CD14-positive monocyte (primary cell): ENCODE measurements around the gene PARVB. TPM values are rescaled to one million over a fixed set of nuclear protein-coding genes. Genes with fewer than 3 reads are reported as not detected.

Source experiments
- DNase-seq, 3 donors: peaks; one replicate each; pipeline ENCODE4 v3.0.0-alpha.2; 2011 to 2022
- H2AFZ ChIP-seq: 2 replicates; pipeline ENCODE4 v1.6.0; 2012; ENCODE audit warnings: mild to moderate bottlenecking, low read depth, low read length, inconsistent platforms; ENCODE audit not compliant: insufficient read depth, poor library complexity, severe bottlenecking
- H3K27ac ChIP-seq, 2 donors: 1 replicate in 1 of 2; 2 replicates in 1 of 2; pipeline ENCODE4 v1.5.1; 2012 to 2013; ENCODE audit warnings: low read length in 2 of 2, control low read depth in 1 of 2, inconsistent platforms in 1 of 2, low read depth in 1 of 2, mild to moderate bottlenecking in 1 of 2
- H3K27me3 ChIP-seq, 2 donors: one replicate each; pipeline versions ENCODE4 v1.6.0 to v1.6.1; 2011 to 2013; ENCODE audit warnings: low read length in 2 of 2; ENCODE audit not compliant: control insufficient read depth in 2 of 2, insufficient read depth in 2 of 2
- H3K36me3 ChIP-seq, 2 donors: replicated peaks in 1 of 2; 1 replicate in 1 of 2; 2 replicates in 1 of 2; pipeline versions ENCODE4 v1.5.1 to v1.6.1; 2012 to 2013; ENCODE audit warnings: low read length in 2 of 2, control low read depth in 1 of 2, inconsistent platforms in 1 of 2, mild to moderate bottlenecking in 1 of 2; ENCODE audit not compliant: insufficient read depth in 2 of 2, control insufficient read depth in 1 of 2
- H3K4me1 ChIP-seq, 2 donors: 1 replicate in 1 of 2; 2 replicates in 1 of 2; pipeline versions ENCODE4 v1.5.1 to v1.6.1; 2012 to 2013; ENCODE audit warnings: low read length in 2 of 2, control low read depth in 1 of 2, inconsistent platforms in 1 of 2, mild to moderate bottlenecking in 1 of 2, moderate library complexity in 1 of 2; ENCODE audit not compliant: insufficient read depth in 2 of 2, control insufficient read depth in 1 of 2
- H3K4me2 ChIP-seq: replicated peaks from 2 replicates; pipeline ENCODE3; 2012; ENCODE audit warnings: low read length, moderate library complexity, mild to moderate bottlenecking; ENCODE audit not compliant: poor library complexity, severe bottlenecking; ENCODE audit errors: extremely low read depth
- H3K4me3 ChIP-seq, 3 experiments: fragments of 200-600 bp in 1 of 3; sonication (generic) in 1 of 3; replicated peaks in 1 of 3; 1 replicate in 2 of 3; 2 replicates in 1 of 3; pipeline ENCODE4 v1.5.1; 2011 to 2013; ENCODE audit warnings: low read length in 3 of 3, mild to moderate bottlenecking in 3 of 3, control low read depth in 2 of 3, low read depth in 2 of 3, inconsistent platforms in 1 of 3, moderate library complexity in 1 of 3
- H3K79me2 ChIP-seq: 2 replicates; pipeline ENCODE4 v1.6.0; 2012; ENCODE audit warnings: mild to moderate bottlenecking, control low read depth, inconsistent platforms, low read length, moderate library complexity; ENCODE audit not compliant: insufficient read depth
- H3K9ac ChIP-seq: 2 replicates; pipeline ENCODE4 v1.6.0; 2017; ENCODE audit warnings: low read length, mild to moderate bottlenecking; ENCODE audit not compliant: insufficient read depth, poor library complexity, severe bottlenecking
- H3K9me3 ChIP-seq, 2 donors: replicated peaks in 1 of 2; 1 replicate in 1 of 2; 2 replicates in 1 of 2; pipeline versions ENCODE4 v1.5.1 to v1.6.1; 2012 to 2013; ENCODE audit warnings: low read length in 2 of 2, control low read depth in 1 of 2; ENCODE audit not compliant: control insufficient read depth in 1 of 2, insufficient read depth in 1 of 2
- H4K20me1 ChIP-seq: 2 replicates; pipeline ENCODE4 v1.6.0; 2012; ENCODE audit warnings: mild to moderate bottlenecking, low read length, control low read depth, moderate library complexity; ENCODE audit not compliant: insufficient read depth
- H3K27ac Mint-ChIP-seq, 7 donors: one replicate each; pipeline ENCODE4 v1.8.0; 2020; ENCODE audit warnings: mild to moderate bottlenecking in 7 of 7, mixed read lengths in 7 of 7, moderate library complexity in 6 of 7, inconsistent platforms in 2 of 7
- H3K27me3 Mint-ChIP-seq, 3 donors: one replicate each; pipeline ENCODE4 v1.8.0; 2021 to 2022; ENCODE audit warnings: low read depth in 3 of 3, mild to moderate bottlenecking in 3 of 3, mixed read lengths in 3 of 3, moderate library complexity in 3 of 3, inconsistent platforms in 1 of 3
- H3K36me3 Mint-ChIP-seq, 2 donors: one replicate each; pipeline ENCODE4 v1.8.0; 2020; ENCODE audit warnings: mixed read lengths in 2 of 2, inconsistent platforms in 1 of 2, mild to moderate bottlenecking in 1 of 2
- H3K4me1 Mint-ChIP-seq: one replicate; pipeline ENCODE4 v1.8.0; 2020; ENCODE audit warnings: mild to moderate bottlenecking, mixed read lengths
- H3K4me3 Mint-ChIP-seq, 2 donors: one replicate each; pipeline ENCODE4 v1.8.0; 2020; ENCODE audit warnings: mild to moderate bottlenecking in 2 of 2, mixed read lengths in 2 of 2, moderate library complexity in 1 of 2
- H3K9me3 Mint-ChIP-seq, 7 donors: one replicate each; pipeline ENCODE4 v1.8.0; 2020 to 2022; ENCODE audit warnings: mixed read lengths in 7 of 7, mild to moderate bottlenecking in 6 of 7, moderate library complexity in 6 of 7, inconsistent platforms in 2 of 7
- CTCF ChIP-seq: fragments of 200-600 bp; IDR thresholded peaks from one replicate; pipeline ENCODE4 v1.8.0; 2022; ENCODE audit warnings: antibody characterized with exemption, mild to moderate bottlenecking
- WGBS: methylation state at CpG from one replicate; pipeline ENCODE4 v1.1.5; 2013; ENCODE audit warnings: missing lambda C conversion rate; ENCODE audit not compliant: insufficient coverage; 5-methylcytosine and 5-hydroxymethylcytosine counted together
- intact Hi-C, 2 donors: fragments of 100-400 bp; cut with micrococcal nuclease; formaldehyde crosslinking; loops; one replicate each; pipeline versions ENCODE4 v1.15.0 to v1.15.1; 2023
- polyA plus RNA-seq, 3 donors: library from polyadenylated mRNA; depleted of rRNA in 1 of 3; unstranded in 2 of 3; stranded (reverse) in 1 of 3; fragments of 300-500 nt in 2 of 3; fragments of >200 nt in 1 of 3; fragmentation: Illumina TruSeq in 2 of 3; gene quantifications; 1 replicate in 2 of 3; 2 replicates in 1 of 3; pipeline ENCODE4 v1.2.3, GENCODE V29; 2012 to 2021

PARVB gene
- polyA plus RNA-seq, 3 donors: 13.4 to 38.5 (median 17.9) TPM

- H3K4me1 ChIP-seq: peaks cover 11 to 12% of the 10 kb centered on the region in 2 donors
- Mint-ChIP-seq H3K4me1 (peaks cover 18% of the 10 kb centered on the region), H3K27ac (peak overlapping the region in 1 of 7 donors; percentile 11), H3K4me3 (no peak overlapping the region), H3K9me3 (no peaks in the 10 kb centered on the region), H3K36me3 (peaks cover 37 to 40% of the 10 kb centered on the region in 2 donors), H3K27me3 (peaks cover 0 to 2% (median 2%) of the 10 kb centered on the region in 3 donors)
- H3K36me3 ChIP-seq: peaks cover 9 to 26% of the 10 kb centered on the region in 2 donors
- 90% methylated on average over 6 of the region's 8 CpGs for WGBS
- TF ChIP-seq CTCF: no peak
- no peaks in the 10 kb centered on the region for H4K20me1 ChIP-seq
- no peaks in the 10 kb centered on the region for H3K9me3 ChIP-seq
- H3K79me2 ChIP-seq: no peaks in the 10 kb centered on the region
- no peak overlapping the region for H3K9ac ChIP-seq
- H3K4me3 ChIP-seq: no peak overlapping the region
- H3K4me2 ChIP-seq: no peak overlapping the region
- H3K27ac ChIP-seq: no peak overlapping the region
- intact Hi-C loops: no loop called here
- no peaks in the 10 kb centered on the region for H3K27me3 ChIP-seq
- H2AFZ ChIP-seq: no peak overlapping the region
- no peak for DNase-seq
These were observed 134.7 kb downstream of the PARVB start for GRCh38 chr22:44158816-44159215.

- Mint-ChIP-seq H3K36me3 (peaks cover 37 to 40% of the 10 kb centered on the region in 2 donors), H3K4me1 (peaks cover 18% of the 10 kb centered on the region), H3K27ac (peak overlapping the region in 1 of 7 donors; percentile 11), H3K27me3 (peaks cover 0 to 2% (median 2%) of the 10 kb centered on the region in 3 donors), H3K9me3 (no peaks in the 10 kb centered on the region), H3K4me3 (no peak overlapping the region)
- Histone ChIP-seq H3K4me2 (no peak overlapping the region), H3K27ac (no peak overlapping the region), H3K36me3 (peaks cover 11 to 30% of the 10 kb centered on the region in 2 donors), H4K20me1 (no peaks in the 10 kb centered on the region), H3K79me2 (no peaks in the 10 kb centered on the region), H3K9ac (no peak overlapping the region), H3K4me3 (no peak overlapping the region), H2AFZ (no peak overlapping the region), H3K9me3 (no peaks in the 10 kb centered on the region), H3K4me1 (peaks cover 11 to 12% of the 10 kb centered on the region in 2 donors), H3K27me3 (no peaks in the 10 kb centered on the region)
- intact Hi-C loops: no loop called here
- no peak for DNase-seq
- TF ChIP-seq CTCF: no peak
- WGBS: 88% methylated on average over 3 of the region's 7 CpGs
These were observed 135.1 kb downstream of the PARVB start for GRCh38 chr22:44159221-44159620.
